Liver (tissue), 9 donors: ENCODE measurements around the gene DEAF1. TPM values are rescaled to one million over a fixed set of nuclear protein-coding genes. Genes with fewer than 3 reads are reported as not detected.
A peak's percentile ranks its signal among the peaks of the same experiment; 100 is the strongest.

ENCODE experiments used
- DNase-seq: peaks from one replicate; pipeline ENCODE4 v3.0.0-alpha.2; 2017; ENCODE audit warnings: low spot score
- H3K27ac ChIP-seq, 2 donors: one replicate each; pipeline ENCODE4 v1.7.0; 2013; ENCODE audit warnings: inconsistent platforms in 2 of 2, low read length in 2 of 2, control low read depth in 1 of 2, low read depth in 1 of 2, mild to moderate bottlenecking in 1 of 2
- H3K27me3 ChIP-seq, 4 donors: one replicate each; pipeline versions ENCODE4 v1.6.1 to v1.7.0; 2013; ENCODE audit warnings: low read length in 3 of 4, inconsistent platforms in 1 of 4, mild to moderate bottlenecking in 1 of 4, moderate library complexity in 1 of 4; ENCODE audit not compliant: control insufficient read depth in 4 of 4, insufficient read depth in 4 of 4
- H3K36me3 ChIP-seq, 4 donors: one replicate each; pipeline versions ENCODE4 v1.6.1 to v1.7.0; 2013; ENCODE audit warnings: low read length in 3 of 4, mild to moderate bottlenecking in 3 of 4, low read depth in 1 of 4, moderate library complexity in 1 of 4; ENCODE audit not compliant: control insufficient read depth in 4 of 4, insufficient read depth in 3 of 4
- H3K4me1 ChIP-seq, 4 donors: one replicate each; pipeline versions ENCODE4 v1.6.1 to v1.7.0; 2013; ENCODE audit warnings: low read length in 3 of 4, mild to moderate bottlenecking in 3 of 4, moderate library complexity in 1 of 4; ENCODE audit not compliant: control insufficient read depth in 4 of 4, insufficient read depth in 4 of 4
- H3K4me3 ChIP-seq, 3 donors: one replicate each; pipeline versions ENCODE4 v1.6.1 to v1.7.0; 2013; ENCODE audit warnings: low read length in 3 of 3, control low read depth in 1 of 3, low read depth in 1 of 3, mild to moderate bottlenecking in 1 of 3
- H3K9ac ChIP-seq, 2 donors: one replicate each; pipeline ENCODE4 v1.7.0; 2013; ENCODE audit warnings: low read length in 2 of 2, mild to moderate bottlenecking in 2 of 2, moderate library complexity in 2 of 2, control low read depth in 1 of 2, low read depth in 1 of 2
- H3K9me3 ChIP-seq, 4 donors: one replicate each; pipeline versions ENCODE4 v1.6.1 to v1.7.0; 2013; ENCODE audit warnings: low read length in 3 of 4; ENCODE audit not compliant: control insufficient read depth in 4 of 4
- ATF3 ChIP-seq: IDR thresholded peaks from 2 replicates; pipeline ENCODE4 v1.6.1; 2016; ENCODE audit warnings: antibody characterized with exemption
- CTCF ChIP-seq: fragments of 150-350 bp; IDR thresholded peaks from 2 replicates; pipeline ENCODE4 v1.5.1; 2017; ENCODE audit warnings: improper control_type of control experiment, low read depth, low read length; ENCODE audit not compliant: missing input control
- EGR1 ChIP-seq, 2 donors: IDR thresholded peaks; 2 replicates each; pipeline ENCODE4 v1.6.1; 2016 to 2018; ENCODE audit warnings: antibody characterized with exemption in 2 of 2, low read depth in 2 of 2
- FOXA1 ChIP-seq: IDR thresholded peaks from 2 replicates; pipeline ENCODE4 v1.6.1; 2016; ENCODE audit warnings: antibody characterized with exemption
- FOXA2 ChIP-seq: IDR thresholded peaks from 2 replicates; pipeline ENCODE4 v1.6.1; 2016; ENCODE audit warnings: antibody characterized with exemption
- GABPA ChIP-seq, 2 donors: IDR thresholded peaks in 1 of 2; conservative IDR thresholded peaks in 1 of 2; 2 replicates each; pipeline ENCODE4 v1.6.1; 2016; ENCODE audit warnings: antibody characterized with exemption in 2 of 2, mild to moderate bottlenecking in 1 of 2, moderate library complexity in 1 of 2
- HNF4A ChIP-seq, 2 donors: conservative IDR thresholded peaks; 2 replicates each; pipeline ENCODE4 v1.6.1; 2016; ENCODE audit warnings: antibody characterized with exemption in 2 of 2, mild to moderate bottlenecking in 2 of 2
- HNF4G ChIP-seq: IDR thresholded peaks from 2 replicates; pipeline ENCODE4 v1.6.1; 2016; ENCODE audit warnings: antibody characterized with exemption
- JUND ChIP-seq, 2 donors: IDR thresholded peaks; 2 replicates each; pipeline ENCODE4 v1.6.1; 2016; ENCODE audit warnings: antibody characterized with exemption in 2 of 2
- NR2F2 ChIP-seq: IDR thresholded peaks from 2 replicates; pipeline ENCODE4 v1.6.1; 2016; ENCODE audit warnings: antibody characterized with exemption
- RAD21 ChIP-seq, 2 donors: IDR thresholded peaks; 2 replicates each; pipeline ENCODE4 v1.6.1; 2016; ENCODE audit warnings: antibody characterized with exemption in 2 of 2, mild to moderate bottlenecking in 2 of 2
- REST ChIP-seq: IDR thresholded peaks from 2 replicates; pipeline ENCODE4 v1.6.1; 2016; ENCODE audit warnings: antibody characterized with exemption, mild to moderate bottlenecking
- RXRA ChIP-seq, 2 donors: IDR thresholded peaks; 2 replicates each; pipeline ENCODE4 v1.6.1; 2017 to 2018; ENCODE audit warnings: antibody characterized with exemption in 2 of 2, mild to moderate bottlenecking in 1 of 2
- SP1 ChIP-seq: IDR thresholded peaks from 2 replicates; pipeline ENCODE4 v1.6.1; 2018; ENCODE audit warnings: antibody characterized with exemption, mild to moderate bottlenecking
- TAF1 ChIP-seq: conservative IDR thresholded peaks from 2 replicates; pipeline ENCODE4 v1.6.1; 2016; ENCODE audit warnings: antibody characterized with exemption, mild to moderate bottlenecking
- YY1 ChIP-seq: IDR thresholded peaks from 2 replicates; pipeline ENCODE4 v1.6.1; 2016; ENCODE audit warnings: antibody characterized with exemption, mild to moderate bottlenecking
- WGBS: extraction: QIAGEN DNeasy Blood & Tissue Kit; methylation state at CpG from one replicate; pipeline ENCODE4 v1.1.7; 2013; 5-methylcytosine and 5-hydroxymethylcytosine counted together
- polyA plus RNA-seq, 2 donors: library from polyadenylated mRNA; stranded (reverse) in 1 of 2; unstranded in 1 of 2; fragments of 200-250 nt in 1 of 2; fragments of >200 nt in 1 of 2; fragmentation: Nextera tagmentation in 1 of 2; extraction: Ambion mirVana in 1 of 2; gene quantifications; one replicate each; pipeline versions ENCODE4 v1.2.1 to v1.2.3, GENCODE V29; 2013 to 2015
- total RNA-seq, 2 donors: library from RNA; depleted of rRNA; stranded (reverse); fragments of >200 nt; gene quantifications; one replicate each; pipeline ENCODE4 v1.2.3, GENCODE V29; 2014
- TF ChIP-seq, protein P1 (sequence below): IDR thresholded peaks from 2 replicates; pipeline ENCODE4 v1.6.1; 2016; ENCODE audit warnings: antibody characterized with exemption
- donor health status: healthy.
- donor health status: healthy.
- donor health status: healthy.
- donor health status: healthy.
- donor health status: healthy.

The DEAF1 gene
- total and polyA plus RNA-seq, 4 donors = 7.0 to 11.4 (median 10.1) TPM

DNA sequence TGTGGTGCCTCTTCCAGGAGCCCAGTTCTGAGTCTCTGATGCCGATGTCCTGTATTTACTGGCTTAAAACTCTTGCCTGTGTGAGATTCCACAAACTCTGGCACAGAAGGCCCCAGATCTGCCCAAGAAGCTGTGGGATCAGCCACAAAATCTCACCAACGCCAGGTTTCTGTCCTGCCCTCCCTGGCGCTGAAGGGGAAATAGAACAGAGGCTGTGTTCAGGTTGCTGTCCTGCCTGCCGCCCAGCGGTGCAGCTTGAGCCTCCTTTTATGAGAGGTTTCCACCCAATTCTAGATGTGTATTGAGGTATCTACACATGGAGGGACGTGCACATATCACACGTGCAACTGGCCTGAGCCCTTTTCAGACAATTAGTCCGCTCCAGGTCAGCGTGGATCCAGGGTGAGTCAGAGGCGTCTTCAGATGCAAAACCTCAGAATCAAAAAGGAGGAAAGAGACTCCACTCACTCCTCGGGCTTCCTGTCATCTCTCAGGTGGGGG is 2.8 kb upstream of the DEAF1 start:
- Histone ChIP-seq H3K4me3 (no peak overlapping the region), H3K27ac (peak overlapping the region; percentile 5 to 95), H3K9me3 (no peaks in the 10 kb centered on the region), H3K27me3 (no peaks in the 10 kb centered on the region), H3K9ac (no peak overlapping the region), H3K4me1 (peaks cover 9 to 44% (median 25%) of the 10 kb centered on the region in 4 donors), H3K36me3 (peaks cover 0 to 2% (median 0%) of the 10 kb centered on the region in 4 donors)
- TF ChIP-seq EGR1 (IDR thresholded peaks at IDR 0.05; ENCODE audit: low read depth in 2 of 2) = no peak
- TF ChIP-seq JUND (IDR thresholded peaks at IDR 0.05) = no peak
- no peak for TF ChIP-seq RXRA (IDR thresholded peaks at IDR 0.05)
- TF ChIP-seq TAF1 = no peak
- TF ChIP-seq, protein P1, sequence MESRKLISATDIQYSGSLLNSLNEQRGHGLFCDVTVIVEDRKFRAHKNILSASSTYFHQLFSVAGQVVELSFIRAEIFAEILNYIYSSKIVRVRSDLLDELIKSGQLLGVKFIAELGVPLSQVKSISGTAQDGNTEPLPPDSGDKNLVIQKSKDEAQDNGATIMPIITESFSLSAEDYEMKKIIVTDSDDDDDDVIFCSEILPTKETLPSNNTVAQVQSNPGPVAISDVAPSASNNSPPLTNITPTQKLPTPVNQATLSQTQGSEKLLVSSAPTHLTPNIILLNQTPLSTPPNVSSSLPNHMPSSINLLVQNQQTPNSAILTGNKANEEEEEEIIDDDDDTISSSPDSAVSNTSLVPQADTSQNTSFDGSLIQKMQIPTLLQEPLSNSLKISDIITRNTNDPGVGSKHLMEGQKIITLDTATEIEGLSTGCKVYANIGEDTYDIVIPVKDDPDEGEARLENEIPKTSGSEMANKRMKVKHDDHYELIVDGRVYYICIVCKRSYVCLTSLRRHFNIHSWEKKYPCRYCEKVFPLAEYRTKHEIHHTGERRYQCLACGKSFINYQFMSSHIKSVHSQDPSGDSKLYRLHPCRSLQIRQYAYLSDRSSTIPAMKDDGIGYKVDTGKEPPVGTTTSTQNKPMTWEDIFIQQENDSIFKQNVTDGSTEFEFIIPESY = no peak
- TF ChIP-seq NR2F2 = no peak
- no peak for TF ChIP-seq RAD21 (IDR thresholded peaks at IDR 0.05)
- no peak for DNase-seq
- WGBS = 88% methylated on average over 11 of the region's 11 CpGs

GRCh38 chr11:696955-697491 is 2.0 kb upstream of the DEAF1 start:
- Histone ChIP-seq H3K36me3 (peaks cover 0 to 2% (median 0%) of the 10 kb centered on the region in 4 donors), H3K4me3 (no peak overlapping the region), H3K27ac (peak overlapping the region; percentile 94 to 95), H3K9ac (no peak overlapping the region), H3K9me3 (no peaks in the 10 kb centered on the region), H3K4me1 (peaks cover 3 to 36% (median 19%) of the 10 kb centered on the region in 4 donors), H3K27me3 (no peaks in the 10 kb centered on the region)
- WGBS = 78% methylated on average over 11 of the region's 11 CpGs
- TF ChIP-seq, protein P1 = no peak
- TF ChIP-seq CTCF = no peak
- TF ChIP-seq JUND (IDR thresholded peaks at IDR 0.05) = no peak
- TF ChIP-seq FOXA1 = no peak
- no peak for TF ChIP-seq EGR1 (IDR thresholded peaks at IDR 0.05; ENCODE audit: low read depth in 2 of 2)
- no peak for TF ChIP-seq TAF1
- no peak for TF ChIP-seq GABPA (IDR thresholded peaks at IDR 0.05 in 1 of 2, conservative IDR thresholded peaks at IDR 0.05 in 1 of 2)
- TF ChIP-seq HNF4G = no peak
- no peak for TF ChIP-seq ATF3
- TF ChIP-seq REST = no peak
- TF ChIP-seq RXRA (IDR thresholded peaks at IDR 0.05) = no peak
- no peak for TF ChIP-seq YY1
- TF ChIP-seq RAD21 (IDR thresholded peaks at IDR 0.05) = no peak
- no peak for TF ChIP-seq SP1
- TF ChIP-seq FOXA2 = no peak
- no peak for TF ChIP-seq HNF4A (conservative IDR thresholded peaks at IDR 0.05)
- TF ChIP-seq NR2F2 = no peak
- no peak for DNase-seq
